Adrenal gland (tissue), 12 donors: Measurements from ENCODE around the gene PDGFRB. TPM values are rescaled to one million over a fixed set of nuclear protein-coding genes. Genes with fewer than 3 reads are reported as not detected.

ENCODE experiments used
- DNase-seq, 7 donors: peaks; one replicate each; pipeline ENCODE4 v3.0.0-alpha.2; 2019 to 2020
- H3K27ac ChIP-seq, 5 donors: fragments of 200-600 bp; sonication (generic) in 4 of 5; 1 replicate in 3 of 5; 2 replicates in 2 of 5; pipeline versions ENCODE4 v1.5.1 to v1.8.0; 2016 to 2020; ENCODE audit warnings: mild to moderate bottlenecking in 1 of 5
- H3K27me3 ChIP-seq: fragments of 200-600 bp; 2 replicates; pipeline ENCODE4 v1.8.0; 2021
- H3K36me3 ChIP-seq, 2 donors: fragments of 200-600 bp; replicated peaks in 1 of 2; 1 replicate in 1 of 2; 2 replicates in 1 of 2; pipeline versions ENCODE4 v1.5.1 to v1.8.0; 2018 to 2022
- H3K4me1 ChIP-seq, 2 donors: fragments of 200-600 bp; replicated peaks in 1 of 2; 1 replicate in 1 of 2; 2 replicates in 1 of 2; pipeline versions ENCODE4 v1.5.1 to v1.8.0; 2018 to 2021
- H3K4me3 ChIP-seq, 4 donors: fragments of 200-600 bp; sonication (generic) in 3 of 4; one replicate each; pipeline ENCODE4 v1.5.1; 2016 to 2018
- H3K9me3 ChIP-seq, 3 donors: fragments of 200-600 bp; sonication (generic) in 1 of 3; replicated peaks in 1 of 3; 1 replicate in 2 of 3; 2 replicates in 1 of 3; pipeline versions ENCODE4 v1.5.1 to v1.8.0; 2016 to 2021
- CTCF ChIP-seq, 6 experiments: fragments of 450-650 bp in 4 of 6; fragments of 200-600 bp in 2 of 6; sonication (generic) in 1 of 6; IDR thresholded peaks; 1 replicate in 5 of 6; 2 replicates in 1 of 6; pipeline versions ENCODE4 v1.5.1 to v1.8.0; 2016 to 2021; ENCODE audit warnings: antibody characterized with exemption in 6 of 6, mild to moderate bottlenecking in 2 of 6, moderate library complexity in 1 of 6
- POLR2A ChIP-seq, 2 donors: fragments of 450-650 bp; IDR thresholded peaks; one replicate each; pipeline ENCODE4 v1.6.1; 2017; ENCODE audit warnings: antibody characterized with exemption in 2 of 2, mild to moderate bottlenecking in 2 of 2, moderate library complexity in 1 of 2
- WGBS, 4 donors: extraction: QIAGEN DNeasy Blood & Tissue Kit in 2 of 4; methylation state at CpG; one replicate each; pipeline versions ENCODE4 v1.1.5 to v1.1.7; 2013 to 2017; 5-methylcytosine and 5-hydroxymethylcytosine counted together
- intact Hi-C, 2 donors: fragments of 100-400 bp; cut with DNase I; formaldehyde crosslinking; loops; one replicate each; pipeline versions ENCODE4 v1.14.1 to v1.15.0; 2022 to 2023
- polyA plus RNA-seq, 3 donors: library from polyadenylated mRNA; stranded (reverse); fragments of 200-250 nt in 2 of 3; fragments of 350-450 nt in 1 of 3; fragmentation: Illumina TruSeq in 1 of 3; extraction: RNeasy Lipid Tissue Mini Kit (QIAGEN cat#74804) in 1 of 3; gene quantifications; one replicate each; pipeline ENCODE4 v1.2.3, GENCODE V29; 2013 to 2014
- total RNA-seq, 9 donors: library from RNA; depleted of rRNA in 4 of 9; stranded (reverse); fragments of >200 nt in 4 of 9; fragments of 120-200 nt in 1 of 9; fragmentation: NEBNext Ultra II Directional in 1 of 9; extraction: Animal tissue kit (Norgen Biotek cat#: 25700) in 1 of 9; gene quantifications; one replicate each; pipeline versions ENCODE4 v1.1.0 to v1.2.4, GENCODE V29; 2013 to 2023
- donor health status: healthy with polysubstance abuse.
- donor health status: Bipolar disorder and iron deficiency.
- donor health status: DM: yes; HTN: yes; CAD: no.
- donor health status: DM: no; HTN: no; CAD: no.
- donor health status: DM: no; HTN: no; CAD: no.
- donor health status: DM: yes; HTN: yes; CAD: no.

The PDGFRB gene
- total and polyA plus RNA-seq, 12 donors = 21.3 to 188 (median 73.1) TPM

GRCh38 chr5:150136305-150137167 lies 19.1 kb downstream of the PDGFRB start:
- H3K27ac ChIP-seq = peak overlapping the region in 2 of 5 donors; percentile 82 to 92
- peaks cover 0 to 3% of the 10 kb centered on the region in 2 donors for H3K36me3 ChIP-seq
- H3K9me3 ChIP-seq = no peaks in the 10 kb centered on the region
- TF ChIP-seq CTCF (IDR thresholded peaks at IDR 0.05) = no peak
- TF ChIP-seq POLR2A (IDR thresholded peaks at IDR 0.05) = no peak
- intact Hi-C loops = no loop called here
- WGBS, 4 donors = 63 to 85% (median 76%) methylated on average over 4 to 16 of the region's 16 CpGs
- H3K4me3 ChIP-seq = no peak overlapping the region
- H3K4me1 ChIP-seq = peaks cover 22 to 42% of the 10 kb centered on the region in 2 donors
- no peak for DNase-seq
- H3K27me3 ChIP-seq = no peaks in the 10 kb centered on the region

- H3K27me3 ChIP-seq = no peaks in the 10 kb centered on the region
- H3K36me3 ChIP-seq = peaks cover 0 to 3% of the 10 kb centered on the region in 2 donors
- DNase-seq = no peak
- peaks cover 22 to 36% of the 10 kb centered on the region in 2 donors for H3K4me1 ChIP-seq
- intact Hi-C loops = no loop called here
- TF ChIP-seq POLR2A (IDR thresholded peaks at IDR 0.05) (no peak), CTCF (IDR thresholded peaks at IDR 0.05) (no peak)
- H3K27ac ChIP-seq = peak overlapping the region in 2 of 5 donors; percentile 82 to 92
- no peak overlapping the region for H3K4me3 ChIP-seq
- WGBS, 4 donors = 77 to 83% (median 80%) methylated on average over 8 to 21 of the region's 21 CpGs
- no peaks in the 10 kb centered on the region for H3K9me3 ChIP-seq
Measured at GRCh38 chr5:150135557-150136304, 19.9 kb downstream of the PDGFRB start.

DNA sequence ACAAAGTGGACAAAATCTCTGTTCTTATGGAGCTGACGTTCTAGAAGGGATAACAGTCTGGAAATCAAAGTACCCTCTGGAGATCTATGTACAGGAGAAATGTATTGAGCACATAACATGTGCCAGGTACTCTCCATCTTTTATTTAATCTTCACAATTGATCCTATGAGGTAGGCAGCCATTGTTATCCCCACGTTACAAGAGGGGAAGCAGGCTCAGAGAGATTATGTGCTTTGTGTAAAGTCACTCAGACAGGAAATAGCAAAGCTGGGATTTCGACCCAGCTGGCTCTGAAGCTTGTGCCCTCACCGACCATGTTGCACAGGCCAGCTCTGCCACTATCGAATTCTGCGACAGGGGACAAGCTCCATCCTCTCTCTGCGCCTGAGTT lies 21.5 kb downstream of the PDGFRB start:
- no peak for DNase-seq
- Histone ChIP-seq H3K9me3 (no peaks in the 10 kb centered on the region), H3K4me3 (no peak overlapping the region), H3K36me3 (peaks cover 0 to 3% of the 10 kb centered on the region in 2 donors), H3K27ac (peak overlapping the region in 1 of 5 donors; percentile 44), H3K27me3 (no peaks in the 10 kb centered on the region), H3K4me1 (peaks cover 22 to 24% of the 10 kb centered on the region in 2 donors)
- 67 to 77% (median 74%) methylated on average over 7 of the region's 7 CpGs for WGBS, 4 donors
- intact Hi-C loops = loop anchor here (5.0 kb wide), 1 partner anchor 83 kb away; no protein-coding TSS in a partner anchor
- TF ChIP-seq CTCF (IDR thresholded peaks at IDR 0.05) (no peak), POLR2A (IDR thresholded peaks at IDR 0.05) (no peak)

- no peaks in the 10 kb centered on the region for H3K9me3 ChIP-seq
- WGBS, 4 donors = 59 to 74% (median 72%) methylated on average over 9 to 16 of the region's 16 CpGs
- H3K27me3 ChIP-seq = no peaks in the 10 kb centered on the region
- no peak overlapping the region for H3K4me3 ChIP-seq
- peaks cover 17 to 19% of the 10 kb centered on the region in 2 donors for H3K4me1 ChIP-seq
- no peak for DNase-seq
- TF ChIP-seq CTCF (IDR thresholded peaks at IDR 0.05) (no peak), POLR2A (IDR thresholded peaks at IDR 0.05) (no peak)
- intact Hi-C loops = loop anchor here (5.0 kb wide), 1 partner anchor 84 kb away; no protein-coding TSS in a partner anchor
- peaks cover 0 to 3% of the 10 kb centered on the region in 2 donors for H3K36me3 ChIP-seq
- peak overlapping the region in 1 of 5 donors; percentile 44 for H3K27ac ChIP-seq
Measured at GRCh38 chr5:150133581-150134197, 22.0 kb downstream of the PDGFRB start.
